Measurements from ENCODE around the gene MSI2.

DNA sequence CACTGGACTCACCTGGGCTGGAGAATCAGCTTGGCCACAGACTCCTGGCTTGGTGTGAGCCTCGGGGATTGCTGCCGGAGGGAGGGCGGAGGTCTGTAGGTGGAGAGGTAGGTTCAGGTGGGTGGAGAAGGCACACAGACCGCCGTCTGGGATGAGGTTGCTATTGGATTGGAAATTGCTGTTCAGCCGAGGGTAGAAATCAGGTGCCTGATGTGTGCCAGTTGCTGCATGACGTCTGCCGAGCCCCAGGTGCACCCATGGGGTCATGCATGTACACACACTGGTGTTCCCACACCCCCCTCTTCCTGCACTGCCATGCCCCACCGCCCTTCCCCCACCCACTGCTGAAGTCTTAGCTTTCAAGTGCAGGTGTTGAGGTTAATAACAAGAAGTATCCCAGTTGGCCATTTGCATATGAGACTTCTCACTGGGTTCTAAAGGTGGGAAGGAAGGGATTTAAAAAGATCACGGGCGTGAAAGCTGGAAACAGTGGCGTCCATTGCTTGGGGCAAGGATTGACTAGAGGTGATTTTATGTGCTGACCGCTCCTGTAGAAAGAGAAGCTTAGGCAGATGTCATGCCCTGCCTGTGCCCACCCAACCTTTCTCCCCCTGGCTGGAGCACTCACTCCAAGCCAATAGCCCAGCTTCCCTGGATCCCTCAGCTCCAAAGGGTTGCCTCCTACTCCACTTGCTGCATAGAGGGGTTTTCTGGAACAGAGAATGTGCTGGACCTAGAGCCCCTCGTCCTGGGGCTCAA, 295.2 kb downstream of the MSI2 start:
- TF ChIP-seq, protein P1, sequence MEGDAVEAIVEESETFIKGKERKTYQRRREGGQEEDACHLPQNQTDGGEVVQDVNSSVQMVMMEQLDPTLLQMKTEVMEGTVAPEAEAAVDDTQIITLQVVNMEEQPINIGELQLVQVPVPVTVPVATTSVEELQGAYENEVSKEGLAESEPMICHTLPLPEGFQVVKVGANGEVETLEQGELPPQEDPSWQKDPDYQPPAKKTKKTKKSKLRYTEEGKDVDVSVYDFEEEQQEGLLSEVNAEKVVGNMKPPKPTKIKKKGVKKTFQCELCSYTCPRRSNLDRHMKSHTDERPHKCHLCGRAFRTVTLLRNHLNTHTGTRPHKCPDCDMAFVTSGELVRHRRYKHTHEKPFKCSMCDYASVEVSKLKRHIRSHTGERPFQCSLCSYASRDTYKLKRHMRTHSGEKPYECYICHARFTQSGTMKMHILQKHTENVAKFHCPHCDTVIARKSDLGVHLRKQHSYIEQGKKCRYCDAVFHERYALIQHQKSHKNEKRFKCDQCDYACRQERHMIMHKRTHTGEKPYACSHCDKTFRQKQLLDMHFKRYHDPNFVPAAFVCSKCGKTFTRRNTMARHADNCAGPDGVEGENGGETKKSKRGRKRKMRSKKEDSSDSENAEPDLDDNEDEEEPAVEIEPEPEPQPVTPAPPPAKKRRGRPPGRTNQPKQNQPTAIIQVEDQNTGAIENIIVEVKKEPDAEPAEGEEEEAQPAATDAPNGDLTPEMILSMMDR (IDR thresholded peaks at IDR 0.05) = no peak
- TF ChIP-seq POLR2A (IDR thresholded peaks at IDR 0.05) = no peak

Data from suprapubic skin (tissue), 3 donors.